CD4-positive, alpha-beta T cell treated with Interleukin-4 for 1 hour (primary cell): Measurements from ENCODE around the gene FUT2.

Source experiments
- DNase-seq, 2 donors: peaks; one replicate each; pipeline ENCODE4 v3.0.0-alpha.2; 2020 to 2022

The FUT2 gene

GRCh38 chr19:48734625-48735024, 38.9 kb downstream of the FUT2 start:
- no peak for DNase-seq

DNA sequence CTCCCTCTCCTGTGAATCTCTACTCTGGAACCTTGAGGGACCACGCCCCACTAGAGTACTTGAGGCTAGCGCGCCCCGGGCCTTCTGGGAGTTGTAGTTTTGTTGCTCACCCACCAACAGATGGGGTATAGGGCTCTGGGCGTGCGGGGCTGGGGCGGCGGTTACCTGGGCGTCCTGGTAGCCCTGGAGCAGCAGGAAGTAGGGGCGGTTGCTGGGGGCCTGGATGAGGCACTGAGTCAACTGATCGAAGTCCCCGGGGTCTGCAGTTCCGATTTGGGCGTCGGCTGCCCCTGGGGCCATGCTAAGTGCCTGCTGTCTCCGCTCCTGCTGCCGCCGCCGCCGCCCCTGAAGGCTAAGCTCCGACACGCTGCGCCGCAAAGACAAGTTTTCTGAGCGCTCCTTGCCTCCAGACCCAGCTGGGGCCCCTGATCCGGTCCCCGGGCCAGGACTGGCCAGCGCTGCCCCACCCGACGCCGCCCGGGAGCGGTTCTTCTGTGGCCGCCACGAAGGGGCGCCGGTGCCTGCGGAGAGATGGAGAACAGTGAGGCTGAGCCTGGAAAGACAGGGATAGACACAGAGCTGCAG, 39.4 kb downstream of the FUT2 start:
- no peak for DNase-seq

DNA sequence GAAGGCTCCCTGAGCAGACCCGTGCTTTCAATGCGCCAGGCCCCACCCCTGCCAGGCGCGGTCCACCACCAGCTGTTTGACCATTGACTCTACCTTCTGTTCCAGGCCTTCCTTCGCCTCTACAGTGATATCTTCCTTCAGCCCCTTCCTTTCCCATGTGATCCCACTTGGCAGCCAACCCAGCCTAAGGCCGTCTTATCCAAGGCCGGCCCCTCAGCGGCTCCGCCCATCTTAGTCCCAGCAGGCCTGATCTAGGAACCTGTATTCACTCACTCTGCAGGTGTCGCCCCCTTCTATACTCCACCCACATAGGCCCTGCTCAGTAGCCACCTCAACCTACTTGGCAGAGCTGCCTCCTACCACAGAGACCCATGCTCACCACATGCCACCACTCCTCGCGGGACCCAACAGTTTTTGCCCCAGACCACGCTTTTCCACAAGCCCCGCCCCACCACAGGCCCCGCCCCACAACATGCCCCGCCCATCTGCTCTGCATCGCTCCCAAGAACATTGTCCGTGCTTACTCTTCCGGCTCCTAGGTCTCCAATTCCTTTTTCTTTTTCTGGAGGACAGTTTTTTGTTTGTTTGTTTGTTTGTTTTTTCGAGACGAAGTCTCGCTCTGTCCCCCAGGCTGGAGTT, 41.7 kb downstream of the FUT2 start:
- no peak for DNase-seq

GRCh38 chr19:48738557-48739403, 43.0 kb downstream of the FUT2 start:
- peak; percentile 92 to 94 for DNase-seq

DNA sequence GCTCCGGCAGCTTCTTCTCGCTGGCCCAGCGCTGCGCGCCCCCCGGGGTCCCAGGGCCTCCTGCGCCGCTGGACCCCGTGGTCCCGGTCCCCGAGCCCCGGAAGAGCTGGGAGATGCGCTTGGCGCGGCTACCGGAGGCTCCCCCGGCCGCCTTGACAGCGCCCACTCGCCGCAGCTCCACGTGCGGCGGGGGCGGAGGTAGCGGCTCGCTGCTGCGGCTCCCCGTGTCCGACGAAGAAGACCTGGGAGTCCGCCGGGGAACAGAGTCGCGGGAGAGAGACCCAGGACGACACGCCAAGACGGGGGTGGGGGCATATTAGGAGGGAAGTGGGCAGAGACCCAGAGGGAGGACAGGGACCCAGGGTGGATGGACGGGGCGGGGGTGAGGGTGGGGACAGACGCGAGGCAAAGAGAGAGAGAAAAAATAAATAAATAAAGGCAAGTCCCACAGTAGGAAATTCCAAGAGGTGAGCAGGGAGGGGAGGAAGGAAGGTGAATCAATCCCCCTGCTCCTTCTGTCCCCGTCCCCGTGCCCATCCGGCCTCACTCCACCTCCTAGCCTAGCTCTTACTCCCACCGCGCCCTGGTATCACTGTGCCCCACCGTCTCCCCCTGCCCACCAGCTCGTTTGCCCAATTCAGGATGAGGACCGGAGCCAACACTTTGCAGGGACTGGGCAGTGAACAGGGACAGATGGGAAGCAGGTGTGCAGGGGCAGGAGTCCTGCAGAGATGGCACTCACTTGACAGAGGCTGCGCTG, 43.8 kb downstream of the FUT2 start:
- no peak for DNase-seq

GRCh38 chr19:48740164-48740972, 44.6 kb downstream of the FUT2 start, which contains the start of gene RASIP1:
Gene RASIP1, minus strand, starts transcription at chr19:48740610. Its CDS starts 328 bp downstream, at chr19:48740282.
- DNase-seq, result no peak

- DNase-seq, result peak in 1 of 2 donors; percentile 29
Observed at GRCh38 chr19:48741129-48741999, 45.6 kb downstream of the FUT2 start.

GRCh38 chr19:48742096-48742495, 46.3 kb downstream of the FUT2 start:
- no peak for DNase-seq

DNA sequence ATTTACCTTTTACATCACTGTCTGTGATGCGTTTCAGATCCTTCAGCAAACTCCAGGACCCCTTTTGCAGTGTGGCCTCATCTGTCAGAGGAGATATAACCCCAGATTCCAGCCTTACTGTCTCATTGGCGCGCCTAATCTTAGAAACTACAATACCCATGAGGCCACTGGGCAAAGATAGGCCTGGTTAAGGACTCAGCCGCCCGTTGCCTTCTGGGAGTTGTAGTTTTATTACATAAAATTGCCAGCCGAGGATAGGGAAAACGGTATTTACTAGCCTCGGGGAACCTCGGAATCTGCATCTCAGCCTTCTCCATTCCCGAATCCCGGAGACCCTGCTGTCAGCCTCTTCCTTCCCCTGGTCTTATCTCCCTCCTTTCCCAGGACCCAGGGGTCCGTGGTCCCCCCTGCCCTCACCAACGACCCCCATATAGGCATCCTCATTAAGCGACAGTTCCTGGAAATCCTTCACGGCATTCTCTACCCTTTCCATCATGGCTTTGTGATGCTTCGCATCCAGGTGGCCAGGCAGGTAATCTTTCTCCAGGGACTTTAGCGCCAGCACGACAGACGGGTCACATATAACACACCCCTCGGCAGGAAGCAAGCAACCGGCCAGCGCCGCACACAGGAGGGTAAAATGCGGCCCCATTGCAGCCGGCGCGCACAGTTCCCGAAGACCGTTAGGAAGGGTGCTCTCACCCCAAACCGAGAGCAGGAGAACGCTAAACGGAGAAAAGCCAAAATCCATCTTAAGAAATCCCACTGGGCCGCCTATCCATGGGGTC, 49.6 kb downstream of the FUT2 start:
- DNase-seq, result peak; percentile 66 to 75

GRCh38 chr19:48746110-48746509, 50.3 kb downstream of the FUT2 start:
- DNase-seq, result no peak

GRCh38 chr19:48746738-48747575, 51.2 kb downstream of the FUT2 start, which contains the start of gene IZUMO1:
Gene IZUMO1, minus strand, starts transcription at chr19:48746909. Its CDS starts 1,050 bp downstream, at chr19:48745859.
- peak; percentile 67 to 68 for DNase-seq

DNA sequence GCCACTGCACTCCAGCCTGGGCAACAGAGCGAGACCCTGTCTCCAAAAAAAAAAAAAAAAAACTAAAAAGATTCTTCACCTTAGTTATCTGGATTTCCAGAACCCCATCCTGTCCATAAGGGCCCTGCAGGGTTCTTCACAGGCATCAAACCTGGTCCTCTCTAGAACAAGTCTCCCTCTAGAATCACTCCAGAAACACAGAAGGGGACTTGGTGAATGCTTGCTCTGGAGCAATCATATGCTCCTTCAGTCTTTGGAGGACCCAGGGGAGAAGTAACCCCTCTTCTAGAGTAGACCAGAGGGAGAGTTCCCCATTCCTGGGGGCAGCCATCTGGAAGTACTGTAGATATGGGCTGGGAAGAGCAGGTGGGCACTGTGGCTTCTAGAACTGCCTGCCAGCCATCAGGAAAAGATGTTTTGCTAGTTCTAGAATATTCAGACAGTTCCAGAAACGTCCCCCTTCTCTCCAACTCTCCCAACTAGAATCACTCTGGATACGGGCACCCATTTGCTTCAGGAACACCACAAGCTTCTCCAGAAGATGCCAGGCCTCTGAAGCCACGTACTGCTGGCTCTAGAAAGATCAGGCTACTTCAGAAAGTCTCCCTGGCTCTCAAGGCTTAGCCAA, 53.9 kb downstream of the FUT2 start:
- DNase-seq, result no peak

DNA sequence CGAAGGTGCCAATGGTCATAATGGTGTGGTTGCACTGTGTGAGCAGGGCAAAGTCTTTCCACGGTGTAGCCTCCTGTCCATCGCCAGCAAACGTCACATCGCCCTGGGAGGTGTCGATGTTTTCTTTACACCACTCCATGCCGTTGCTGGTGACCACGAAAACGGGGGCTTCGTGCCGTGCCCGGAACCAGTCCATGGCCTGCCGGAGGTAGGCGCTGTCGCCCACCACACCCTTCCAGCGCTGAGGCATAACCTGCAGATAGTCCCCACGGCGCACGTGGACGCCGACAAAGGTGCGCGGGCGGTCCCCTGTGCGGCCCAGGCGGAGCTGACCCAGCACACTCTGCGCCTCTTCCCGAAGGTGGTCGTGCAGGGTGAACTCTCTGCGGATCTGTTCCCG, 54.6 kb downstream of the FUT2 start:
- DNase-seq, result no peak

DNA sequence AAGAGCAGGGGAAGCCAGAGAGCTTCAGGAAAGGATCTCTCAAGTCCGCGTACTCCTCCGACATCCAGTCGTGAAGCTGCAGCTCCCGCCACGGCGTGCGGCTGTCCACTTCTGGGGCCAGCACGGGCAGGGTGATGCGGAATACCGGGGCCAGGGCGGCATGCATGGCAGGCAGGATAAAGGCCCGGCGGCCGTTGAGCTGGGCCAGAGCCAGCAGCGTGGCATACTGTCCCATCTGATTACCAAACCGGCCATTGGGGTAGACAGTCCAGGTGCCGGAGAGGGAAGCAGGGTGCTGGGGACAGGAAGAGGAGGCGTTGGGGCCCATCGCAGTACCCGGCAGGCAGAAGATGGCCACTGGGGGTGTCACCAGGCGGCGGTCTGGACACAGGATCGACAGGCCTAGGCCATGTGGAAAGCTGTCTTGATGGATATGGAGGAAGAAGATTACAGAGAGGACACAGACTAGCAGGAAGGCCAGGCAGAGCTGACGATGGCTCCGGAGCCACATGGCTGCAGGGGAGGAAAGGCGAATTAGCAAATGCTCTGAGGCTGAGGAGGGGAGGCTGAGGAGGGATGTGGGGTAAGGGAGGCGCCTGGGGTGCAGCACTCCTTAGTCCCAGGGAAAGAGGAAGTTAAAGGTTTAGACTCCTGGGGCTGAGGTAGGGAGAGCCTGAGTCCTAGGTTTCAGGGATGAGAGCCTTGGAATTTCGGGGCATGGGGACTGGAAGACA, 55.2 kb downstream of the FUT2 start:
- no peak for DNase-seq

- DNase-seq, result no peak
Observed at GRCh38 chr19:48751845-48752495, 56.2 kb downstream of the FUT2 start.

GRCh38 chr19:48752496-48753365, 57.0 kb downstream of the FUT2 start, which contains the start of gene FUT1:
Gene FUT1, minus strand, starts transcription at chr19:48752641. Its CDS starts 1,360 bp downstream, at chr19:48751281.
- DNase-seq, result peak in 1 of 2 donors; percentile 40
